Lower lobe of right lung (tissue), 2 donors: ENCODE results near the gene SKP2. TPM values are rescaled to one million over a fixed set of nuclear protein-coding genes. Genes with fewer than 3 reads are reported as not detected.

Source experiments
- ATAC-seq, 2 donors: fragments of 200-7000 bp; cut with Tn5 transposase; one replicate each; pipeline ENCODE4 v1.9.1; 2020 to 2022; ENCODE audit warnings: mild to moderate bottlenecking in 2 of 2, moderate library complexity in 2 of 2
- DNase-seq: peaks from one replicate; pipeline ENCODE4 v3.0.0-alpha.2; 2020
- H3K27ac ChIP-seq: fragments of 200-600 bp; one replicate; pipeline ENCODE4 v1.8.0; 2022
- H3K27me3 ChIP-seq: fragments of 200-600 bp; one replicate; pipeline ENCODE4 v1.8.0; 2022; ENCODE audit warnings: low read depth
- H3K36me3 ChIP-seq: fragments of 200-600 bp; one replicate; pipeline ENCODE4 v1.8.0; 2022; ENCODE audit warnings: mild to moderate bottlenecking
- H3K4me1 ChIP-seq: fragments of 200-600 bp; one replicate; pipeline ENCODE4 v1.8.0; 2022
- H3K4me3 ChIP-seq: fragments of 200-600 bp; one replicate; pipeline ENCODE4 v1.8.0; 2022; ENCODE audit warnings: mild to moderate bottlenecking
- H3K9me3 ChIP-seq: fragments of 200-600 bp; one replicate; pipeline ENCODE4 v1.8.0; 2022
- intact Hi-C: fragments of 100-400 bp; cut with DNase I; formaldehyde crosslinking; loops from one replicate; pipeline ENCODE4 v1.11.0; 2022
- microRNA-seq: library from miRNA; unstranded; fragments of <30 nt; microRNA quantifications from one replicate; pipeline ENCODE4 v1.2.0, GENCODE V29; 2020; ENCODE audit warnings: borderline number of aligned reads
- total RNA-seq: library from RNA; stranded (reverse); fragmentation: NEBNext Ultra II Directional; extraction: Animal tissue kit (Norgen Biotek cat#: 25700); gene quantifications from one replicate; pipeline ENCODE4 v1.2.1, GENCODE V29; 2021
- TF ChIP-seq, protein P1 (sequence below): fragments of 200-600 bp; IDR thresholded peaks from one replicate; pipeline ENCODE4 v1.8.0; 2022; ENCODE audit warnings: antibody characterized with exemption, mild to moderate bottlenecking
- donor health status: DM: no; HTN: yes; CAD: no; lungs with severe emphysema.

SKP2 gene
- total RNA-seq, 1 donor from 2014 or later, result 15.6 TPM

DNA sequence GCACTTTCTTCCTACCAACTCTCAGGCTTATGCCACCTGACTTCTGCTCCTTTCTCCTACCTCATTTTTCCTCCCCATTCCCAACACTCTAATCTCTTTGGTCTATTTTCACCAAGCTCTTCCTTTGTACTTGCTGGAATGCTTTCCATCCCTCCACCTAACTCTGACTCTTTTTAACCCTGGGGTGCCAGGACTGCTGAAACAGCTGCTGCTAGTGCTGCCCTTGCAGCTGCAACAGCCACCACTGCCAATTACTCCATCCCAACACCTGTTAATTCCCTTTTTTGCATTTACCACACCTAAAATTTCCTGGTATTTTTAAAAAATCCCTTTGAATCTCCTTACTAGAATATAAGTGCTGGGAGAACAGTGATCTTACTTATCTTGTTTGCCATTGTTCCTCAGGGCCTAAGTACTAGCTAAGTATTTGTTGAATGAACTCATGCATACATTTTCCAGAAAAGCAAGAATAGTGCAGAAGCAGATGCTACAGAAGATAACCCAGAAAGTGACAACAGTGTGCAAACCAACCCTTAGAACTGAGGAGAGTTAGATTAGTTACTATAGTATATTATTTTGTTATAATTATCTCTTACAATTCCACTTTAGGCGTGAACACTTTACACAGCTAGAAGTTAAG is 78.4 kb downstream of the SKP2 start:
- intact Hi-C loops, result no loop called here
- TF ChIP-seq, protein P1, sequence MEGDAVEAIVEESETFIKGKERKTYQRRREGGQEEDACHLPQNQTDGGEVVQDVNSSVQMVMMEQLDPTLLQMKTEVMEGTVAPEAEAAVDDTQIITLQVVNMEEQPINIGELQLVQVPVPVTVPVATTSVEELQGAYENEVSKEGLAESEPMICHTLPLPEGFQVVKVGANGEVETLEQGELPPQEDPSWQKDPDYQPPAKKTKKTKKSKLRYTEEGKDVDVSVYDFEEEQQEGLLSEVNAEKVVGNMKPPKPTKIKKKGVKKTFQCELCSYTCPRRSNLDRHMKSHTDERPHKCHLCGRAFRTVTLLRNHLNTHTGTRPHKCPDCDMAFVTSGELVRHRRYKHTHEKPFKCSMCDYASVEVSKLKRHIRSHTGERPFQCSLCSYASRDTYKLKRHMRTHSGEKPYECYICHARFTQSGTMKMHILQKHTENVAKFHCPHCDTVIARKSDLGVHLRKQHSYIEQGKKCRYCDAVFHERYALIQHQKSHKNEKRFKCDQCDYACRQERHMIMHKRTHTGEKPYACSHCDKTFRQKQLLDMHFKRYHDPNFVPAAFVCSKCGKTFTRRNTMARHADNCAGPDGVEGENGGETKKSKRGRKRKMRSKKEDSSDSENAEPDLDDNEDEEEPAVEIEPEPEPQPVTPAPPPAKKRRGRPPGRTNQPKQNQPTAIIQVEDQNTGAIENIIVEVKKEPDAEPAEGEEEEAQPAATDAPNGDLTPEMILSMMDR, result no peak

DNA sequence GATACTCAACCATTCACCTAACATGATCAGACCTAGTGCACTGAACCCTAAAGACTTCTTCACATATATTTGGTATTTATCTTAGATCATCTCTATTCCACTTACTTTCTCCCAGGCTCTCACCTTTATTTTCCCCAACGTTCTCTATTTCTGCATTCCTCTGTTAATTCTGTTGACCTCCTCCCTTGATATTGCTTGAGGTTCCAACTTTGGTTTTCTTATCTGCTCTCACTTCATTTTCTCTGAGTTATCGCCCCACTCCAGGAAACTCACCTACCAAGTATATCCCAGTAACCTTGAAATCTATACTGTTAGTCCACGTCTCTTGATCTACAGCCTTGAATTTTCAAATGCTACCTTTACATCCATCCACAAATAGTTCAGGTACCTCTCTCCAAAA is 80.6 kb downstream of the SKP2 start:
- no peaks in the 10 kb centered on the region for H3K36me3 ChIP-seq
- H3K27me3 ChIP-seq, result no peaks in the 10 kb centered on the region
- TF ChIP-seq, protein P1, result no peak
- no peaks in the 10 kb centered on the region for H3K9me3 ChIP-seq
- intact Hi-C loops, result no loop called here
- ATAC-seq (no peak), DNase-seq (no peak)
- no peak overlapping the region for H3K4me3 ChIP-seq
- H3K27ac ChIP-seq, result no peak overlapping the region
- peaks cover 7% of the 10 kb centered on the region for H3K4me1 ChIP-seq

More for the DNA sequence above, 78.4 kb downstream of the SKP2 start:
- no peak for DNase-seq
- no peak overlapping the region for H3K27ac ChIP-seq
- no peak for ATAC-seq
- no peaks in the 10 kb centered on the region for H3K27me3 ChIP-seq
- peaks cover 12% of the 10 kb centered on the region for H3K36me3 ChIP-seq
- H3K9me3 ChIP-seq, result no peaks in the 10 kb centered on the region
- peaks cover 6% of the 10 kb centered on the region for H3K4me1 ChIP-seq
- no peak overlapping the region for H3K4me3 ChIP-seq

Small RNAs within 50 kb of the gene (microRNA-seq; reads per million reads assigned to microRNA genes)
- gene MIR580, result not detected

Other genes starting within 250 kb of the SKP2 start
- 8.7 TPM for gene CAPSL, start 213.5 kb upstream of the SKP2 start, total RNA-seq
- not detected for gene UGT3A1, start 160.7 kb upstream of the SKP2 start, total RNA-seq
- gene UGT3A2, start 85.2 kb upstream of the SKP2 start, total RNA-seq, result not detected
- gene LMBRD2, start 224 bp upstream of the SKP2 start, total RNA-seq, result 12.1 TPM
- gene NADK2, start 89.8 kb downstream of the SKP2 start, total RNA-seq, result 19.1 TPM
- 2.8 TPM for gene RANBP3L, start 149.8 kb downstream of the SKP2 start, total RNA-seq